CD1c-positive myeloid dendritic cell (primary cell): ENCODE results near the gene TPRA1.

Experiments
- DNase-seq: peaks from one replicate; pipeline ENCODE4 v3.0.0-alpha.2; 2016; ENCODE audit errors: extremely low spot score

TPRA1 gene

GRCh38 chr3:127590593-127591465 lies at the start of gene TPRA1:
TPRA1 (minus strand) TSS chr3:127590733; CDS start chr3:127580146, 10,587 bp downstream.
- DNase-seq = peak; percentile 95

DNA sequence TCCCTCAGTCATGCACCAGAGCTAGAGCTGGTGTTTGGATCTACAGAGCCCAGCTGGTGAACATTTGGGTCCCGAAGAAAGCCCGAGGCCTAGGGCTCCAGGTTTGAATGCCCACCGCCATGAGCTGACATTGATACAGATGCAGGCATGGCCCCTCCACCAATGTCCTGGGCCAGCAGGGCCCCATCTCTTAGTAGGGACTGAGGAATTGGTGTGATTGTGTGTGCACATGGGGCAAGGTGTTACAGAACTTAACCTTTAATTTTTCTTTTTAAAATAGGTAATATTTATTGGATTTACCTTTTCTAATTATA lies 49.5 kb upstream of the TPRA1 start:
- DNase-seq = no peak

GRCh38 chr3:127639173-127640041 lies 48.9 kb upstream of the TPRA1 start:
- no peak for DNase-seq

- DNase-seq = no peak
Measured at GRCh38 chr3:127637971-127638370, 47.4 kb upstream of the TPRA1 start.

- no peak for DNase-seq
Measured at GRCh38 chr3:127637546-127637945, 47.0 kb upstream of the TPRA1 start.

- no peak for DNase-seq
Measured at GRCh38 chr3:127634653-127635052, 44.1 kb upstream of the TPRA1 start.

DNA sequence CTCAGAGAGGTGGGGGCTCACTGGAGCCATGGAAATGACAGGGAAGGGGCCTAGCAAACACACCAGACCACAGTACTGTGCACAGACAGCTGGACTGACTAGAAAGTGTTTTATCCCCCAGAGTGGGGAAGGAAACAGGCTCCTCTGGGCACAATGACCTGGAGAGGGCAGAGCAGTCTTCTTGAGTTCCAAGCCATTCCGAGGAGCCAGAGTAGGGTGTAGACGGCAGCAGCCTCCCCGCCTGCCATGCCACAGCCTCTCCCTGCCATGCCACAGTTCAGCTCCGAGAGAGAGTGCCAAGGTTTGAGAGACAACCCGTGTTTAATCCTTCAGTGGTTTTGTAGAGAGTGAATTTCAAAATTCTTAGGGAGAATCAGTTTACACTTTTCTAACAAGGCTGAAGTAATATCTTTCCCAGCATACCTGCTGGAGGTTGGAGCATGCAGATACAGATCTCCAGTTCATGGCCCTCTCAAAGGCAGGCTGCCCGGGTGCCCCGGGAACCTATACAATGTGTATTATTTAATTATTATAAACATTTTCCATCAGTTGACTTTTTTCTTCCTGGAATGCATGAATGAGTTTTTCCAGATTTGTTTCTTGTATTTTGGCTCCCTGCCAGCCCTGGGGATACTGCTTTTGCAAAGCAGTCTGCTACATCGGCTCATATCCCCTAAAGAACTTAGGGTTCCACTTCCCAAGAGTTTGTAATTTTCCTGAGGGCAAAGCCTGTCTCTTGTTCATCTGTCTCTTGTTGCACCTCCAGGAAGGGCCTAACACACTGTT lies 41.7 kb upstream of the TPRA1 start:
- no peak for DNase-seq

GRCh38 chr3:127630811-127631714 lies 40.5 kb upstream of the TPRA1 start:
- no peak for DNase-seq

- DNase-seq = peak; percentile 34
Measured at GRCh38 chr3:127629467-127630403, 39.2 kb upstream of the TPRA1 start.

DNA sequence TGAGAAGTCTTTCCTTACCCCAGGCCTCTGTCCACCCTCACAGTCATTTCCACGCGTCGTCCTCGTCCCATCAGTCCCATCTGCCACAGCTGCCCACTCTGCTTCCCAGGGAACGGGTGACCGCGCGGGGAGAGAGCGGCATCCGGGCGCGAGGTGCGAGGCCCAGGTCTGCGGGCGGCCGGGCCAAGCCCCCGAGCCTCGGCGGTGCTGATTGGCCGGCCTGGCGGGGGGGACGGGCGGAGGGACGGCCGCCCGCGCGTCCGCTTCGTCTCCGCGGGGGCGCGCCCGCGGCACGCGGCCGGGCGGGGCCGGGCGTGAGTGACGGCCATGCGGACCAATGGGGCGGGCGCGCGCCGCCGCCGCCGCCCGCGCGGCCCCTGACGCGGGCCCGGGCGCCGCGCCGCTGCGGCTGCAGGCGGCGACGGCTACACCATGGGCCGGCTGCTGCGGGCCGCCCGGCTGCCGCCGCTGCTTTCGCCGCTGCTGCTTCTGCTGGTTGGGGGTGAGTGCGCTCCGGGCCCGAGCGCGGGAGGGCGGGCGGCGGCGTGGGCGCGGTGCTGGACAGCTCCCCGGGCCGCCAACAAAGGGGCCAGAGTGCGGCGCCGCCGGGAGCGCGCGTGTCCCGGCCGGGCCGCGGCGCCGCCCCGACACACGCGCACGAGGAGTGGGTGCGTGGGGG lies 38.4 kb upstream of the TPRA1 start, which contains the start of gene PODXL2:
Gene PODXL2, plus strand, starts transcription at position 398 of the 679 bp plus-strand sequence. Its CDS starts 35 bp downstream, at position 433.
- DNase-seq = peak; percentile 59

- no peak for DNase-seq
Measured at GRCh38 chr3:127628426-127628787, 37.9 kb upstream of the TPRA1 start.

DNA sequence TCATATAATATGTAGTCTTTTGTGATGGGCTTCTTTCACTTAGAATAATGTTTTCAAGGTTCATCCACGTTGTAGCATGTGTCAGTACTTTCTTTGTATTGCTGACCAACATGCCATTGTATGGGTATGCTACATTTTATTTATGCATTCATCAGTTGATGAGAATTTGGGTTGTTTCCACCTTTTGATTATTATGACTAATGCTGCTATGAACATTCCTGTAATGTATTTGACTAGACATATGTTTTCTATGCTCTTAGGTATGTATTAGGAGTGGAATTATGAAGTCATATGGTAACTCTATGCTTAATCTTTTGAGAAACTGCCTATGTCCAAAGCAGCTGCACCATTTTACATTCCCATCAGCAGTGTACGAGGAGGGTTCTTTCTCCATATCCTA lies 35.3 kb upstream of the TPRA1 start:
- no peak for DNase-seq

DNA sequence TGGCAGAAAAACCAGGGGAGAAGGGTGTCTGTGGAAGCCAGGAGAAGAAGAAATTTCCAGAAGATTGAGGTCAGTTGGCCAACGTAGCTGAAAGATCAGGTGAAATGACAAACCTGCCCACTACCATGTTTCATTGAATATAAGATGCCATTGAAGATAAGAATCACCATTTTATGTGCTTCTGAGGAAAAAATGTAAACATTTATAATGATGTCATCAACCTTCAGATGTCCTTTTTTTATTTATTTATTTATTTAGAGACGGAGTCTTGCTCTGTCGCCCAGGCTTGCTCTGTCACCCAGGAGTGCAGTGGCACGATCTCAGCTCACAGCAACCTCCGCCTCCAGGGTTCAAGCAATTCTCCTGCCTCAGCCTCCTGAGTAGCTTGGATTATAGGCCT lies 33.5 kb upstream of the TPRA1 start:
- no peak for DNase-seq

DNA sequence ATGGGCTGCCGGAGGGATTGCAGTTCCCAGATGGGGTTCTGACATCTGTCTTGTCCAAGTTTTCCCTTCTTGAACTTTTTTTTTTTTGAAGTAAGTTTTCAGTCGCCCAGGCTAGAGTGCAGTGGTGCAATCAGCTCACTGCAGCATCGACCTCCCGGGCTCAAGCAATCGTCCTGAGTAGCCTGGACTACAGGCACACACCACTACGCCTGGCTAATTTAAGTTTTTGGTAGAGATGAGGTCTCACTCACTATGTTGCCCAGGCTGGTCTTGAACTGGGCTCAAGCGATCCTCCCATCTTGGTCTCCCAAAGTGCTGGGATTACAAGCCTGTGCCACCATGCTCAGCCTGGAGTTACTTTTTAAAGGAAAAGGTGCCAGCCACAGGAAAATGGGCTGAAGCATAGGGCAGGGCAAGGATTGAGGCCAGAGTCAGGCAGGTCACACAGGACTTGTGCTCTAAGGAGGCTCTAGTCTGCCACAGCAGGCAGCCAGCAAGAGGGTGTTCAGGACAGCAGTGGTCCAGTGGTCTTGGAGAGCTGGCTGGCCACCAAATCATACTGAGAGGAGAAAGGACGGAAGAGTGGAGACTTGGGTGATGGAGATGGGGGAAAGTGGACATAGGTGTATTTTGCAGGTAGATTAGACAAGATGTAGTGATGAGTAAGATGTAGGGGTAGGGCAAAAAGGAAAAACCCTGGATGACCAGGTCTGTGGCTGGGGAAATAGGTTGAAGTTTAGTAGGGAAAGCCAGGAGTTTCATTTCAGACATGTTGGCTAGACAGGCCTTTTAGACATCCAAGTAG lies 32.4 kb upstream of the TPRA1 start:
- no peak for DNase-seq

DNA sequence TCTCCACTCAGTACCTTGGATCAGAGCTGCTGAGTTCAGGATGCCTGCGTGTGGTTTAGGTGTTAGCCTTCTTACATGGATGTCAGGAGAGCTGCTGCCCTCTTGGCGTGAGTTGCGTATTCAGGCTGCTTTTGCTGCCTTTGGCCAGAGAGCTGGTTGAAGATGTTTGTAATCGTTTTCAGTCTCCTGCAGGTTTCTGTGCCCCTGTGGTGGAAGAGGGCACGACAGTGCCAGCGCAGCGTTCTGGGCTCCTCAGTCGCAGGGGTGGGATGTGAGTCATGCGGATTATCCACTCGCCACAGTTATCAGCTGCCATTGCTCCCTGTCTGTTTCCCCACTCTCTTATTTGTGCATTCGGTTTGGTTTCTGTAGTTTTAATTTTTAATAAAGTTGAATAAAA lies 31.5 kb upstream of the TPRA1 start:
- DNase-seq = no peak

DNA sequence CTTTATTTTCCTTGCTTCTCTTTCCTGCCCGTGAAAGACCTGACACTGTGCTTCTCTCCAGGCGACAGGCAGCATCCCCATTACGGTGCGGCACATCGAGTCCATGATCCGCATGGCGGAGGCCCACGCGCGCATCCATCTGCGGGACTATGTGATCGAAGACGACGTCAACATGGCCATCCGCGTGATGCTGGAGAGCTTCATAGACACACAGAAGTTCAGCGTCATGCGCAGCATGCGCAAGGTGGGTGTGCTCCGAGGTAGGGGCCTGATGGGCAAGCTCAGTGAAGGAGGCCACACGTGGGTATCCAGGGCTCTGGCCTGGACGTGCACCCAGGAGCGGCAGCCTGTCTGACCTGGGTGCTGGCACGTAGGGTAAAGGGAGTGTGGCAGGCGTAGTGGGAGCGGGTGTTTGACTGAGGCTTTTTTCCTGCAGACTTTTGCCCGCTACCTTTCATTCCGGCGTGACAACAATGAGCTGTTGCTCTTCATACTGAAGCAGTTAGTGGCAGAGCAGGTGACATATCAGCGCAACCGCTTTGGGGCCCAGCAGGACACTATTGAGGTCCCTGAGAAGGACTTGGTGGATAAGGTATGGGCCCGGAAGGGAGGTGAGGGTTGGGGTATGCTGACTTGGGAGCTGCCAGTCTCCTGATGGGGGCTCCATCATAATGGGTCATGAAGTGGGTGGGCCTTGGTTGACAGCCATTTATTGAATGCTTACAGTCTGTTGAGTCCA lies 30.3 kb upstream of the TPRA1 start:
- no peak for DNase-seq

DNA sequence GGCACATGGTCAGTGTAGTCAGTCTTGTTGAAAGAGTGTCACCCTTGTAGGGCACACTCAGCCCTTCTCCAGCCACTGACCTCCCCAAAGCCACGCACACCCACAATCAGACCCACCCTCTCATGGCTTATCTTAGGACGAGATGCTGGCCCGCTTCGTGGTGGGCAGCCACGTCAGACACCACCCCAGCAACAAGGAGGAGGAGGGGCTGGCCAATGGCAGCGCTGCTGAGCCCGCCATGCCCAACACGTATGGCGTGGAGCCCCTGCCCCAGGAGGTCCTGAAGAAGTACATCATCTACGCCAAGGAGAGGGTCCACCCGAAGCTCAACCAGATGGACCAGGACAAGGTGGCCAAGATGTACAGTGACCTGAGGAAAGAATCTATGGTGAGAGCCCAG lies 28.4 kb upstream of the TPRA1 start:
- no peak for DNase-seq
